HG02973 (cell line): Measurements from ENCODE around the gene ANKRD13D.

Experiments used
- ATAC-seq: cut with Tn5 transposase; IDR thresholded peaks from one replicate; pipeline ENCODE4 v1.9.1; 2021; ENCODE audit warnings: moderate library complexity; ENCODE audit not compliant: unreplicated experiment

Gene ANKRD13D

DNA sequence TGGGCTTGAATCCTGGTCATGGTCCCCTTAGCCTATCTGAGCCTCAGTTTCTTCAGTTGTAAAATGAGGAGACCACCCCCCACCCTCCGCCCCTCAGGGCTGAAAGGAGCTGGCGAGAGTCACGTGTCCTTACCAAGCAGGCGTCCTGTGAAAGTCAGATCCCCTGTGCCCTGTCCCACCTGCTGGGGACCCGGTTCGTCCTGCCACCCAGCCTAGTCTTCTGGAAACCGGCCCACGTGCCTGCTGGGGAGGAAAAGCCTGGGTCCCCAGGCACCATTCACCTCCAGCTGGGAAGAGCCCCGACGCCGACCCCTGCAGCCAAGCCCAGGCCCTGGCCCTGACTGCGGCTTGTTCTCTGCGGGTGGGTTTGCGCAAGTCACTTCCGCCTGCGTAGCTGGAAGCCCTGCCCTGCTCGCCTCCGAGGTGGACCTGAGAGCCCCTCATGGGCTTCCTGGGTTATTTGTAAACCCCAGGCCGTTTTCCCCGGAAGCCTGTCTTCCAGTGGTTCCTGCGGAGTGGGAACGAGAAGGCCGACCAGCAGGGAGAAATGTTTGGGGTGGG, 13.5 kb downstream of the ANKRD13D start:
- no peak for ATAC-seq

DNA sequence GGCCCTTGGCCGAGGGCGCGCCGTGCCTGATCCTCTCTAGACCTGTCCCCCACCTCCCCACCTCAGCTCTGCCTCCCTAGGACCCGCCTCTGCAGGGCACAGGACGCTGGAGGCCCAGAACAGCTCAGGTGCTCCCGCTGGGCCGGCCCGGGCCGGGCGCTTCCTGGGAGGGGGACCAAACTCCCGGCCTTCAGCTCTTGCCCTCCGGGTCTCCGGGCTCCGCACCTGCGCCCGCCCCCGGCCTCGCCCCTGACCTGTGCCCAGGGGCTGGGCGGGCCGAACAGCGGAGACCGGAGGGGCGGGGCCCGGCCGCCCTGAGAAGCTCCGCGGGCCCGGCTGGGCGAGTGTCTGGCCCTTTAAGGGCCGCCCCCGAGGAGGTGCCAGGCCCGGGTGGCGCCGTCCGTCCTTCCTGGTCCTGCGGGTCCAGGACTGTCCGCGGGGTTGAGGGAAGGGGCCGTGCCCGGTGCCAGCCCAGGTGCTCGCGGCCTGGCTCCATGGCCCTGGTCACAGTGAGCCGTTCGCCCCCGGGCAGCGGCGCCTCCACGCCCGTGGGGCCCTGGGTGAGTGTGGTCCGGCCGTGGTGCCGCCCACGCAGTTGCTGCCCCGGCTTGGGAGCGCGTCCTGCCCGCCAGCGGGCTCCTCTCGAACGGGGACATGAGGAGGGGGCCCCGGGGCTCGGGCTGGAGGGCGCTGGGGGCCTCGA, 14.2 kb downstream of the ANKRD13D start, which contains the start of gene SSH3:
SSH3 (plus strand) TSS at position 399 of the 703 bp plus-strand sequence; CDS start at position 495, 96 bp downstream.
- no peak for ATAC-seq

- no peak for ATAC-seq
Measured at GRCh38 chr11:67303835-67304411, 14.8 kb downstream of the ANKRD13D start.

DNA sequence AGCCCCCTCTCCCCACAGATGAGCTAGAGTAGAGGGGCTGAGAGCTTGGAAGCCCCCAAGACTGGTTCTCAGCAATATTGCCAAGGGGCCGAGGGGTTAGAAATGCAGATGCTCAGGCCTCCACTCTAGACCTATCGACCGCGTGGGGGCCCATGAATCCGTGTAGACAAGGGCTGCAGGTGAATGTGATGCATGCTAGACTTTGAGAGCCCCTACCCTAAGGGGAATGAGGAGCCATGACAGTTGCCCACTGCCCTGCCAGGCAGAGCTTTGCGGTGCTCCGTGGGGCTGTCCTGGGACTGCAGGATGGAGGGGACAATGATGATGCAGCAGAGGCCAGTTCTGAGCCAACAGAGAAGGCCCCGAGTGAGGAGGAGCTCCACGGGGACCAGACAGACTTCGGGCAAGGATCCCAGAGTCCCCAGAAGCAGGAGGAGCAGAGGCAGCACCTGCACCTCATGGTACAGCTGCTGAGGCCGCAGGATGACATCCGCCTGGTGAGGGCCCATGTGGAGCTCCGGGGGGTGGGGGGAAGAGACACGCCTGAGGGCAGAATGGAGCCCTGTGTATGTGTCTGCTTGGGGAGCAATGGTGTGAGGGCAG, 15.5 kb downstream of the ANKRD13D start:
- no peak for ATAC-seq

- no peak for ATAC-seq
Measured at GRCh38 chr11:67306769-67307544, 17.9 kb downstream of the ANKRD13D start.

DNA sequence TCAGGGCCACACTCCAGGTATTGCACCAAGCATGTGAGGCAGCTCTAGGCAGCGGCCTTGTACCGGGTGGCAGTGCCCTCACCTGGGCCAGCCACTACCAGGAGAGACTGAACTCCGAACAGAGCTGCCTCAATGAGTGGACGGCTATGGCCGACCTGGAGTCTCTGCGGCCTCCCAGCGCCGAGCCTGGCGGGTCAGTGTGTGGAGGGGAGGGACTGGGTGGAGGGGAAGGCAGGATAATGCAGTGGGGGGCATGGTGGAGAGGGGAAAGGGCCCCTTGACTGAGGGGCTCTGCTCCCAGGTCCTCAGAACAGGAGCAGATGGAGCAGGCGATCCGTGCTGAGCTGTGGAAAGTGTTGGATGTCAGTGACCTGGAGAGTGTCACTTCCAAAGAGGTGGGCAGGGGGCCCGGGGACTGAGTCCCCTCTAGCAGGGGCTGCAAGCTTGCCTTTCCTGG, 18.5 kb downstream of the ANKRD13D start:
- no peak for ATAC-seq

- ATAC-seq, result no peak
Measured at GRCh38 chr11:67308031-67308866, 19.1 kb downstream of the ANKRD13D start.

DNA sequence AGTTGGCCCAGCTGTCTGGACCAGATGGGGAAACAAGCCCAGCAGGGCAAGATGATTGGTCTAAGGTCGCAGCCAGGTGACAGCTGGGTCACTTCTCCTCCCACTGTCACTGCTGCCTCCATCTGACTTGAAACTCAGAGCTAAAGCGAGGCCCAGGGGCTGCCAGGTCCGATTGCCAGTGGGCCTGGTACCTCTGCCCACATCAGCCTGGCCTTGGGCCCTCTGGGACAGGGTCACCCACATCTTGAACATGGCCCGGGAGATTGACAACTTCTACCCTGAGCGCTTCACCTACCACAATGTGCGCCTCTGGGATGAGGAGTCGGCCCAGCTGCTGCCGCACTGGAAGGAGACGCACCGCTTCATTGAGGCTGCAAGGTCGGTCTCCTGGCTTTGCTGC, 20.1 kb downstream of the ANKRD13D start:
- no peak for ATAC-seq

DNA sequence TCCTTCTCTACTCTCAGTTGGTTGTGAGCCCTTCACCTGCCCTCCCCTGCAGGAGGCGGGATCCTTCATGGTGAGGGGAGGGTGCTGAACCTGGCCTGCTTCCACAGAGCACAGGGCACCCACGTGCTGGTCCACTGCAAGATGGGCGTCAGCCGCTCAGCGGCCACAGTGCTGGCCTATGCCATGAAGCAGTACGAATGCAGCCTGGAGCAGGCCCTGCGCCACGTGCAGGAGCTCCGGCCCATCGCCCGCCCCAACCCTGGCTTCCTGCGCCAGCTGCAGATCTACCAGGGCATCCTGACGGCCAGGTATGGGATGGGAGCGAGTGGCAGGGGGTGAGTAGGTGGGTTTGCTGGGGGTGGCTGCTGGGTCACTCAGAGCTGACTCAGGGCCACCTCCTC, 20.6 kb downstream of the ANKRD13D start:
- no peak for ATAC-seq

GRCh38 chr11:67310246-67311050, 21.3 kb downstream of the ANKRD13D start:
- ATAC-seq, result no peak

GRCh38 chr11:67311051-67311555, 22.0 kb downstream of the ANKRD13D start:
- no peak for ATAC-seq

GRCh38 chr11:67311556-67312082, 22.5 kb downstream of the ANKRD13D start:
- no peak for ATAC-seq

DNA sequence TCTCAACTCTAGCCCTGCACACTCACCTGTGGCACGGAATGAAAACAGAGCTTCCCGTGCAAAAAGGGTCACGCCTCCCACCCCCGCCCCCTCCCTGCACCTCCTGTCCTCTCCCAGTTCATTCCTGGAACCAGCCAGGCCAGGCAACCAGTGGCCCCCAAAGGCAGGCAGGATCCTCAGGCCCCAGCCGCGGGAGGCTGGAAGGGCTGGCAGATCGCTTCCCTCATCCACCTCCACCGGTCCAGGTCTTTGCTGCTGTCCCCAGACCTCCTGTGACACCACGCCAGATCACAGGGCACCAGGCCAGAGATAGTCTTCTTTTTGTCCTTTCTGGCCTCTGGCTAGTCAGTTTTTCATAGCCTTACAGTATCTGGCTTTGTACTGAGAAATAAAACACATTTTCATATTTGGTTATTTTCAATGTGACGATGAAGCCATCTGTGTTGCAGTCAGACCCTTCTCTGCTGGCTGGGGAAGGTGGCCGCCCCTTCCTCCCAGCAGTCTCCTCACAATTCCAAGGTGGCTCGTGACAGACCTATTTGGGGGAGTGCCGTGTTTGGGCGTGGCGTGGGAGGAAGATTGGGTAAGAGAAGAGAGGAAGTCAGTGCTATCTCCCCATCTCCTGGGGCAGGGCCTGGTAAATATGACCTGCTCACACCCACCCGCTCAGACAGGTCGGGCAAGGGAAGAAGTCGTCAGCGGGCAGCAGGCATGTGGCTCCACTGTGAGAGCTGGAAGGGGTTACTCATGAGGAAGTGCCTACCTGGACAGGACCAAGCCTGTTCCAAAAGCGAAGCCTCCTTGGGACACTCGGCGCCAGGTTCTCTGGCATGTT, 23.3 kb downstream of the ANKRD13D start:
- no peak for ATAC-seq

GRCh38 chr11:67313125-67313890, 24.2 kb downstream of the ANKRD13D start:
- ATAC-seq, result no peak

- ATAC-seq, result no peak
Measured at GRCh38 chr11:67314218-67314617, 25.1 kb downstream of the ANKRD13D start.

DNA sequence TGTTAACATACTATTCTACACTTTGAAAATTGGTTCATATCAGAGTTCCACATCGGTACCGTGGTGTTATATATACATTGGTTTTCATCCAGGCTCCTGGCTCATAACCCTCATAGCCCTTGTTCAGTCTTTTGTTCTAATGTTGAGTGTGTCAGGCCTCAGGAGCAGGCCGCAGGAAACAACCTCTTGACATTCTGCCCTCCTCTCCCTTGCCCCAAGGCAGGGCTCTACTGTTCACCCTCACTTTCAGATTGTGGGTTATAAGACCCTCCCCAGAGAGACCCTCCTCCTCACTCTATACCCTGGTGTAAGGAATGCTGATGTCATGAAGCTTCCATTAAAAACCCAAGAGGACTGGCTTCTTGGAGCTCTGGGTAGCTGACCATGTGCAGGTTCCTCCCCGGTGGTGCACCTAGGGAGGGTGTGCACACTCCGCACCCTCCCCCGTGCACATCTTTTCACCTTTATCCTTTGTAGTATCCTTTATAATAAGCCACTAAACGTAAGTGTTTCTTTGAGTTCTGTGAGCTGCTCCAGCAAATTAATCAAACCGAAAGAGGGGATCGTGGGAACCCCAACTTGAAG, 26.3 kb downstream of the ANKRD13D start:
- no peak for ATAC-seq

DNA sequence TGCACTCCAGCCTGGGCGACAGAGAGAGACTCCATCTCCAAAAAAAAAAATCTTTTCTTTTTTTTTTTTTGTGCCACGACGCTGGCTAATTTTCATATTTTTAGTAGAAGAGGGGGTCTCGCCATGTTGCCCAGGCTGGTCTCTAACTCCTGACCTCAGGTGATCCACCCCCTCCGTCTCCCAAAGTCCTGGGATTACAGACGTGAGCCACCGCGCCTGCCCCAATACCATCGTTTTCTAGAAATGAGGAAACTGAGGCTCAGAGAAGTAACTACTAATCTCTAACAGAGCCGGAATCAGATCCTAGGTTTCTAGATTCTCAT, 27.7 kb downstream of the ANKRD13D start:
- ATAC-seq, result no peak
